HepG2 (cell line): ENCODE results near the gene ATP8B1. TPM values are rescaled to one million over a fixed set of nuclear protein-coding genes. Genes with fewer than 3 reads are reported as not detected.

Experiments
- ATAC-seq: fragments of 200-7000 bp; cut with Tn5 transposase; 3 replicates; pipeline ENCODE4 v1.9.1; 2020; ENCODE audit warnings: mild to moderate bottlenecking, moderate library complexity
- BruUV-seq: library from RNA; stranded (reverse); fragments of 400-500 nt; replicated peaks from 2 replicates; lab custom pipeline; 2021; lab: Mats Ljungman, UMichigan
- CTCF ChIA-PET: fragments of 300-600 bp; formaldehyde crosslinking; extraction: SDS; loops from one replicate; lab custom pipeline; 2021; ENCODE audit warnings: low total read pairs, inconsistent platforms, low intra/inter-chr PET ratio; lab: Yijun Ruan, JAX
- POLR2A ChIA-PET: fragments of 350-600 bp; sonication (Branson Sonifier 250); formaldehyde crosslinking; loops from one replicate; lab custom pipeline; 2020; ENCODE audit warnings: antibody characterized with exemption, inconsistent platforms; lab: Yijun Ruan, JAX
- DNase-seq: peaks from one replicate; pipeline ENCODE4 v3.0.0-alpha.2; 2015; ENCODE audit warnings: low spot score
- FAIRE-seq: peaks from 3 replicates; lab custom pipeline; 2011; peaks lifted over from hg19 to GRCh38; lab: Jason Lieb, UNC
- H2AFZ ChIP-seq: one replicate; pipeline ENCODE4 v1.6.1; 2011; ENCODE audit warnings: low read length, inconsistent platforms
- H3K27ac ChIP-seq: fragments of 300-600 bp; 3 replicates; pipeline ENCODE4 v1.8.0; 2011; ENCODE audit warnings: mixed run types, mild to moderate bottlenecking, mixed read lengths, low read length, inconsistent platforms; ENCODE audit not compliant: insufficient read depth; ENCODE audit errors: extremely low read length
- H3K27me3 ChIP-seq, 2 experiments: fragments of 200-600 bp in 1 of 2; 2 replicates in 1 of 2; 3 replicates in 1 of 2; pipeline versions ENCODE4 v1.6.0 to v1.8.0; 2011; ENCODE audit warnings: low read length in 2 of 2, mild to moderate bottlenecking in 2 of 2, moderate library complexity in 2 of 2, inconsistent platforms in 1 of 2; ENCODE audit not compliant: insufficient read depth in 2 of 2, control insufficient read depth in 1 of 2
- H3K36me3 ChIP-seq, 2 experiments: fragments of 200-600 bp in 1 of 2; replicated peaks in 1 of 2; 2 replicates in 1 of 2; 3 replicates in 1 of 2; pipeline versions ENCODE4 v1.5.1 to v1.8.0; 2011; ENCODE audit warnings: low read length in 2 of 2, inconsistent platforms in 1 of 2; ENCODE audit not compliant: insufficient read depth in 2 of 2, control insufficient read depth in 1 of 2
- H3K4me1 ChIP-seq: 2 replicates; pipeline ENCODE4 v1.5.1; 2012; ENCODE audit warnings: low read length, inconsistent platforms; ENCODE audit not compliant: insufficient read depth
- H3K4me2 ChIP-seq: 2 replicates; pipeline ENCODE4 v1.6.0; 2011; ENCODE audit warnings: low read depth, low read length, inconsistent platforms
- H3K4me3 ChIP-seq, 3 experiments: fragments of 200-600 bp in 1 of 3; sonication (generic), shearing (Covaris generic) in 1 of 3; replicated peaks in 1 of 3; 2 replicates each; pipeline ENCODE4 v1.5.1; 2011 to 2016; ENCODE audit warnings: low read length in 3 of 3, inconsistent platforms in 2 of 3, low read depth in 2 of 3, mild to moderate bottlenecking in 2 of 3, control low read depth in 1 of 3, mixed read lengths in 1 of 3; ENCODE audit not compliant: insufficient read depth in 1 of 3
- H3K79me2 ChIP-seq: one replicate; pipeline ENCODE4 v1.6.1; 2011; ENCODE audit warnings: low read length, inconsistent platforms; ENCODE audit not compliant: insufficient read depth
- H3K9ac ChIP-seq: 2 replicates; pipeline ENCODE4 v1.6.0; 2011; ENCODE audit warnings: mild to moderate bottlenecking, low read depth, low read length, inconsistent platforms; ENCODE audit not compliant: insufficient read depth
- H3K9me3 ChIP-seq: 2 replicates; pipeline ENCODE4 v1.5.1; 2012; ENCODE audit warnings: mild to moderate bottlenecking, low read length
- H4K20me1 ChIP-seq: 2 replicates; pipeline ENCODE4 v1.6.0; 2011; ENCODE audit warnings: inconsistent platforms, mild to moderate bottlenecking, low read length, moderate library complexity; ENCODE audit not compliant: insufficient read depth
- FUBP1 ChIP-seq: sonication (generic); formaldehyde crosslinking; IDR thresholded peaks from 2 replicates; pipeline ENCODE4 v1.5.1; 2020; ENCODE audit warnings: missing genetic modification reagents, mild to moderate bottlenecking, borderline replicate concordance
- HOXA7 ChIP-seq: sonication (generic); formaldehyde crosslinking; IDR thresholded peaks from 2 replicates; pipeline ENCODE4 v1.8.1; 2022; ENCODE audit warnings: mild to moderate bottlenecking, missing genetic modification reagents, moderate library complexity
- KDM6A ChIP-seq: IDR thresholded peaks from 2 replicates; pipeline ENCODE4 v1.6.1; 2016; ENCODE audit warnings: low read depth
- MTF2 ChIP-seq: sonication (generic); formaldehyde crosslinking; IDR thresholded peaks from 2 replicates; pipeline ENCODE4 v1.5.0; 2020; ENCODE audit warnings: missing genetic modification reagents, borderline replicate concordance
- NONO ChIP-seq, 2 experiments: fragments of 450-650 bp in 1 of 2; sonication (generic) in 1 of 2; formaldehyde crosslinking in 1 of 2; IDR thresholded peaks in 1 of 2; conservative IDR thresholded peaks in 1 of 2; 2 replicates each; pipeline versions ENCODE4 v1.6.1 to v1.8.0; 2017 to 2022; ENCODE audit warnings: mild to moderate bottlenecking in 1 of 2, missing genetic modification reagents in 1 of 2, moderate library complexity in 1 of 2
- PAXIP1 ChIP-seq: sonication (generic); formaldehyde crosslinking; conservative IDR thresholded peaks from 2 replicates; pipeline ENCODE4 v1.4.0; 2020; ENCODE audit warnings: mild to moderate bottlenecking, missing genetic modification reagents, moderate library complexity
- RARA ChIP-seq: IDR thresholded peaks from 2 replicates; pipeline ENCODE4 v1.6.1; 2016; ENCODE audit warnings: missing genetic modification reagents, missing compliant biosample characterization
- YY1 ChIP-seq: IDR thresholded peaks from 2 replicates; pipeline ENCODE4 v1.6.1; 2011; ENCODE audit warnings: low read length, low read depth, moderate library complexity, mild to moderate bottlenecking; ENCODE audit not compliant: insufficient read depth, insufficient replicate concordance
- ZBTB46 ChIP-seq: sonication (generic); formaldehyde crosslinking; IDR thresholded peaks from 2 replicates; pipeline ENCODE4 v1.4.0; 2020; ENCODE audit warnings: mild to moderate bottlenecking, missing genetic modification reagents, borderline replicate concordance
- ZNF639 ChIP-seq: conservative IDR thresholded peaks from 2 replicates; pipeline ENCODE4 v1.6.1; 2018; ENCODE audit warnings: missing genetic modification reagents
- ZNF644 ChIP-seq: IDR thresholded peaks from 2 replicates; pipeline ENCODE4 v1.6.1; 2016; ENCODE audit warnings: low read depth
- ZSCAN29 ChIP-seq: sonication (generic); formaldehyde crosslinking; conservative IDR thresholded peaks from 2 replicates; pipeline ENCODE4 v1.4.0; 2020; ENCODE audit warnings: mild to moderate bottlenecking, missing genetic modification reagents
- WGBS: methylation state at CpG from one replicate; pipeline ENCODE4 v1.1.6; 2017; ENCODE audit warnings: low lambda C conversion rate; 5-methylcytosine and 5-hydroxymethylcytosine counted together
- in situ Hi-C: cut with HindIII; loops from 2 replicates; pipeline ENCODE4 v1.10.0; 2017; ENCODE audit warnings: low pct_unique_long_range_greater_than_20kb; ENCODE audit not compliant: extremely low pct_ligation_motif_present
- intact Hi-C: fragments of 100-400 bp; cut with micrococcal nuclease; formaldehyde crosslinking; loops from one replicate; pipeline ENCODE4 v1.10.0; 2022; ENCODE audit not compliant: unreplicated experiment
- polyA plus RNA-seq, 8 experiments: library from polyadenylated mRNA; depleted of rRNA in 3 of 8; stranded (reverse) in 7 of 8; unstranded in 1 of 8; fragments of >200 nt; fragmentation: Illumina TruSeq in 4 of 8; extraction: Trizol in 4 of 8; gene quantifications; 2 replicates each; pipeline versions ENCODE4 v1.2.1 to v1.2.3, GENCODE V29; 2011 to 2016; ENCODE audit warnings: low read depth in 4 of 8, missing spikeins in 1 of 8, mixed read lengths in 1 of 8; ENCODE audit not compliant: insufficient read depth in 1 of 8
- total RNA-seq, 5 experiments: library from RNA; depleted of rRNA; stranded (reverse); fragments of >200 nt; fragmentation: Illumina TruSeq; extraction: Trizol; gene quantifications; 2 replicates each; pipeline ENCODE4 v1.2.3, GENCODE V29; 2016; ENCODE audit warnings: low read depth in 1 of 5

ATP8B1 gene
- total and polyA plus RNA-seq, 2 of the 13 experiments (the other 11 are each of a cell fraction or from before 2014, with no cell fraction given) = 2.8 to 4.0 TPM

GRCh38 chr18:57807336-57808117 is 4.4 kb upstream of the ATP8B1 start:
- Histone ChIP-seq H3K36me3 (no peaks in the 10 kb centered on the region), H3K9ac (no peak overlapping the region), H3K4me3 (no peak overlapping the region), H3K27me3 (peaks cover 1 to 10% of the 10 kb centered on the region in 2 experiments; a peak in 2 of 5 replicates), H3K79me2 (no peaks in the 10 kb centered on the region), H3K9me3 (peaks cover 7% of the 10 kb centered on the region), H3K4me1 (peaks cover 35% of the 10 kb centered on the region), H4K20me1 (no peaks in the 10 kb centered on the region), H2AFZ (no peak overlapping the region), H3K27ac (no peak overlapping the region), H3K4me2 (no peak overlapping the region)
- no peak for ATAC-seq
- intact Hi-C loops (loop anchor here (10.0 kb wide), 1 partner anchor 47 kb away; no protein-coding TSS in a partner anchor), in situ Hi-C loops (no loop called here)
- POLR2A ChIA-PET = no interaction called here
- no TSS peak for BruUV-seq
- no peak for FAIRE-seq
- TF ChIP-seq HOXA7 (CRISPR knock-in tag) = no peak
- TF ChIP-seq ZNF639 = no peak
- no peak for TF ChIP-seq ZNF644 (CRISPR knock-in tag)
- TF ChIP-seq FUBP1 = no peak
- TF ChIP-seq NONO (IDR thresholded peaks at IDR 0.05) = no peak
- TF ChIP-seq NONO (CRISPR knock-in tag; conservative IDR thresholded peaks at IDR 0.05) = no peak
- no peak for TF ChIP-seq YY1
- TF ChIP-seq ZBTB46 = no peak
- TF ChIP-seq ZSCAN29 (CRISPR knock-in tag) = no peak
- TF ChIP-seq PAXIP1 = no peak
- no peak for TF ChIP-seq RARA (CRISPR knock-in tag)
- TF ChIP-seq KDM6A (CRISPR knock-in tag) = no peak
- TF ChIP-seq MTF2 (CRISPR knock-in tag) = no peak
- WGBS = 48% methylated on average over 2 of the region's 2 CpGs
- DNase-seq = no peak
- CTCF ChIA-PET = no interaction called here
